Tibial nerve (tissue), 4 donors: ENCODE data around the gene CXCR4. TPM values are rescaled to one million over a fixed set of nuclear protein-coding genes. Genes with fewer than 3 reads are reported as not detected.

Source experiments
- DNase-seq, 2 donors: peaks; one replicate each; pipeline ENCODE4 v3.0.0-alpha.2; 2019; ENCODE audit warnings: low spot score in 2 of 2
- H3K27ac ChIP-seq, 4 donors: fragments of 200-600 bp; sonication (generic) in 3 of 4; one replicate each; pipeline ENCODE4 v1.5.1; 2017 to 2019; ENCODE audit warnings: mild to moderate bottlenecking in 1 of 4
- H3K27me3 ChIP-seq, 2 donors: fragments of 200-600 bp; sonication (generic) in 1 of 2; one replicate each; pipeline versions ENCODE4 v1.5.1 to v1.6.0; 2017 to 2019
- H3K36me3 ChIP-seq, 3 donors: fragments of 200-600 bp; sonication (generic); one replicate each; pipeline ENCODE4 v1.5.1; 2018 to 2019
- H3K4me1 ChIP-seq, 4 donors: fragments of 200-600 bp; sonication (generic) in 3 of 4; one replicate each; pipeline ENCODE4 v1.5.1; 2017 to 2019
- H3K4me3 ChIP-seq, 4 donors: fragments of 200-600 bp; sonication (generic) in 3 of 4; one replicate each; pipeline ENCODE4 v1.5.1; 2017 to 2019; ENCODE audit warnings: mild to moderate bottlenecking in 1 of 4, moderate library complexity in 1 of 4
- H3K9me3 ChIP-seq, 4 donors: fragments of 200-600 bp; sonication (generic) in 3 of 4; one replicate each; pipeline ENCODE4 v1.5.1; 2017 to 2019
- CTCF ChIP-seq, 5 experiments: fragments of 200-600 bp in 3 of 5; fragments of 450-650 bp in 2 of 5; sonication (generic) in 3 of 5; IDR thresholded peaks; one replicate each; pipeline ENCODE4 v1.5.1; 2016 to 2019; ENCODE audit warnings: antibody characterized with exemption in 5 of 5, mild to moderate bottlenecking in 3 of 5, moderate library complexity in 2 of 5
- EP300 ChIP-seq, 2 donors: sonication (generic); formaldehyde crosslinking; IDR thresholded peaks; one replicate each; pipeline ENCODE4 v1.6.1; 2017; ENCODE audit warnings: antibody characterized with exemption in 2 of 2, mild to moderate bottlenecking in 1 of 2
- POLR2A ChIP-seq, 2 donors: fragments of 450-650 bp; IDR thresholded peaks; one replicate each; pipeline ENCODE4 v1.6.1; 2017; ENCODE audit warnings: antibody characterized with exemption in 2 of 2, mild to moderate bottlenecking in 2 of 2, moderate library complexity in 2 of 2
- WGBS, 2 donors: methylation state at CpG; one replicate each; pipeline ENCODE4 v1.1.5; 2018; 5-methylcytosine and 5-hydroxymethylcytosine counted together
- total RNA-seq, 4 donors: library from RNA; depleted of rRNA; stranded (reverse); fragments of >200 nt; gene quantifications; one replicate each; pipeline ENCODE4 v1.1.0, GENCODE V29; 2016

Gene CXCR4
- total RNA-seq, 4 donors from 2014 or later, result 21.3 to 38.5 (median 31.9) TPM

GRCh38 chr2:136112317-136113208 lies 5.4 kb downstream of the CXCR4 start:
- Histone ChIP-seq H3K27me3 (peaks cover 0 to 18% of the 10 kb centered on the region in 2 donors), H3K36me3 (no peaks in the 10 kb centered on the region), H3K27ac (no peak overlapping the region), H3K4me3 (no peak overlapping the region), H3K9me3 (no peaks in the 10 kb centered on the region), H3K4me1 (peaks cover 0 to 28% (median 3%) of the 10 kb centered on the region in 4 donors)
- 35 to 42% methylated on average over 5 of the region's 5 CpGs for WGBS, 2 donors
- TF ChIP-seq EP300 (IDR thresholded peaks at IDR 0.05), result no peak
- TF ChIP-seq CTCF (IDR thresholded peaks at IDR 0.05), result no peak
- TF ChIP-seq POLR2A (IDR thresholded peaks at IDR 0.05), result no peak
- no peak for DNase-seq

- no peak for DNase-seq
- 62 to 65% methylated on average over 6 of the region's 6 CpGs for WGBS, 2 donors
Measured at GRCh38 chr2:136111711-136112110, 6.2 kb downstream of the CXCR4 start.

GRCh38 chr2:136110526-136110925 lies 7.4 kb downstream of the CXCR4 start:
- Histone ChIP-seq H3K9me3 (no peaks in the 10 kb centered on the region), H3K27ac (no peak overlapping the region), H3K36me3 (no peaks in the 10 kb centered on the region), H3K27me3 (peaks cover 0 to 6% of the 10 kb centered on the region in 2 donors), H3K4me1 (peaks cover 0 to 11% (median 0%) of the 10 kb centered on the region in 4 donors), H3K4me3 (no peak overlapping the region)
- no peak for DNase-seq
- 43 to 52% methylated on average over 1 of the region's 1 CpG for WGBS, 2 donors
- no peak for TF ChIP-seq POLR2A (IDR thresholded peaks at IDR 0.05)
- TF ChIP-seq EP300 (IDR thresholded peaks at IDR 0.05), result no peak
- no peak for TF ChIP-seq CTCF (IDR thresholded peaks at IDR 0.05)

More at GRCh38 chr2:136111711-136112110, 6.2 kb downstream of the CXCR4 start:
- no peaks in the 10 kb centered on the region for H3K9me3 ChIP-seq
- H3K36me3 ChIP-seq, result no peaks in the 10 kb centered on the region
- H3K27ac ChIP-seq, result no peak overlapping the region
- H3K4me3 ChIP-seq, result no peak overlapping the region
- H3K4me1 ChIP-seq, result peaks cover 0 to 20% (median under 1%) of the 10 kb centered on the region in 4 donors
- peaks cover 0 to 11% of the 10 kb centered on the region in 2 donors for H3K27me3 ChIP-seq
- TF ChIP-seq POLR2A (IDR thresholded peaks at IDR 0.05) (no peak), EP300 (IDR thresholded peaks at IDR 0.05) (no peak), CTCF (IDR thresholded peaks at IDR 0.05) (no peak)

- Histone ChIP-seq H3K4me1 (peaks cover 0 to 11% (median 0%) of the 10 kb centered on the region in 4 donors), H3K4me3 (no peak overlapping the region), H3K27me3 (no peaks in the 10 kb centered on the region), H3K9me3 (no peaks in the 10 kb centered on the region), H3K36me3 (no peaks in the 10 kb centered on the region), H3K27ac (no peak overlapping the region)
- DNase-seq, result no peak
- 39 to 58% methylated on average over 3 of the region's 3 CpGs for WGBS, 2 donors
- no peak for TF ChIP-seq EP300 (IDR thresholded peaks at IDR 0.05)
- TF ChIP-seq CTCF (IDR thresholded peaks at IDR 0.05), result no peak
- no peak for TF ChIP-seq POLR2A (IDR thresholded peaks at IDR 0.05)
Measured at GRCh38 chr2:136108463-136108862, 9.5 kb downstream of the CXCR4 start.
